SJCRH30 (cell line): ENCODE measurements around the gene SMIM22. TPM values are rescaled to one million over a fixed set of nuclear protein-coding genes. Genes with fewer than 3 reads are reported as not detected.

ENCODE experiments used
- DNase-seq, 2 experiments: peaks; one replicate each; pipeline ENCODE4 v3.0.0-alpha.2; 2015 to 2020
- H3K27ac ChIP-seq: fragments of 250-450 bp; sonication (Bioruptor Pico); 2 replicates; pipeline ENCODE4 v1.5.1; 2020; ENCODE audit warnings: mild to moderate bottlenecking, moderate library complexity
- H3K27me3 ChIP-seq: fragments of 250-450 bp; sonication (Bioruptor Pico); 2 replicates; pipeline ENCODE4 v1.5.1; 2020; ENCODE audit warnings: mild to moderate bottlenecking, moderate library complexity
- H3K36me3 ChIP-seq: fragments of 250-450 bp; sonication (Bioruptor Pico); 2 replicates; pipeline ENCODE4 v1.5.1; 2020; ENCODE audit warnings: mild to moderate bottlenecking, moderate library complexity
- H3K4me1 ChIP-seq: fragments of 250-450 bp; sonication (Bioruptor Pico); 2 replicates; pipeline ENCODE4 v1.5.1; 2020; ENCODE audit warnings: mild to moderate bottlenecking, moderate library complexity
- H3K4me3 ChIP-seq: fragments of 250-450 bp; sonication (Bioruptor Pico); 2 replicates; pipeline ENCODE4 v1.5.1; 2020; ENCODE audit warnings: mild to moderate bottlenecking, moderate library complexity
- H3K9me3 ChIP-seq: fragments of 250-450 bp; sonication (Bioruptor Pico); replicated peaks from 2 replicates; pipeline ENCODE4 v1.5.1; 2020; ENCODE audit warnings: mild to moderate bottlenecking, moderate library complexity
- total RNA-seq: library from RNA; depleted of rRNA; stranded (reverse); fragments of >200 nt; shearing (Covaris generic); gene quantifications from 2 replicates; pipeline ENCODE4 v1.2.3, GENCODE V29; 2014

SMIM22 gene
- total RNA-seq, 1 experiment from 2014 or later = not detected

- no peak overlapping the region for H3K27ac ChIP-seq
- no peaks in the 10 kb centered on the region for H3K27me3 ChIP-seq
- peaks cover 3% of the 10 kb centered on the region; the same call in 1 of the 2 replicates for H3K36me3 ChIP-seq
- no peak overlapping the region for H3K4me3 ChIP-seq
- no peaks in the 10 kb centered on the region for H3K9me3 ChIP-seq
- DNase-seq = no peak
- H3K4me1 ChIP-seq = no peaks in the 10 kb centered on the region
Observed at GRCh38 chr16:4763791-4764190, 31.4 kb upstream of the SMIM22 start.

GRCh38 chr16:4765511-4766474, 29.4 kb upstream of the SMIM22 start:
- peak overlapping the region; percentile 93 for H3K4me3 ChIP-seq
- no peaks in the 10 kb centered on the region for H3K27me3 ChIP-seq
- H3K36me3 ChIP-seq = peaks cover 3% of the 10 kb centered on the region; the same call in 1 of the 2 replicates
- no peak overlapping the region for H3K27ac ChIP-seq
- no peaks in the 10 kb centered on the region for H3K4me1 ChIP-seq
- no peaks in the 10 kb centered on the region for H3K9me3 ChIP-seq
- DNase-seq = no peak

- Histone ChIP-seq H3K36me3 (no peaks in the 10 kb centered on the region), H3K27ac (peak within 1 kb of the TSS; percentile 52), H3K4me3 (peak within 1 kb of the TSS; percentile 93), H3K9me3 (no peaks in the 10 kb centered on the region), H3K4me1 (peaks cover 4% of the 10 kb centered on the region; the same call in 1 of the 2 replicates), H3K27me3 (no peaks in the 10 kb centered on the region)
- DNase-seq = peak; percentile 96
Observed at GRCh38 chr16:4766875-4767628, 28.1 kb upstream of the SMIM22 start, which contains the start of gene ZNF500. TSS of gene ZNF500 (minus strand) at chr16:4767162. CDS start at chr16:4765978, 1,184 bp downstream.

- no peak for DNase-seq
- H3K27ac ChIP-seq = no peak overlapping the region
Observed at GRCh38 chr16:4767872-4768548, 27.2 kb upstream of the SMIM22 start.

GRCh38 chr16:4768549-4769305, 26.4 kb upstream of the SMIM22 start:
- no peaks in the 10 kb centered on the region for H3K36me3 ChIP-seq
- no peaks in the 10 kb centered on the region for H3K9me3 ChIP-seq
- H3K4me1 ChIP-seq = peaks cover 4% of the 10 kb centered on the region; the same call in 1 of the 2 replicates
- H3K4me3 ChIP-seq = peak overlapping the region; percentile 49
- DNase-seq = peak; percentile 95 to 96
- no peaks in the 10 kb centered on the region for H3K27me3 ChIP-seq
- no peak overlapping the region for H3K27ac ChIP-seq

More at GRCh38 chr16:4767872-4768548, 27.2 kb upstream of the SMIM22 start:
- H3K27me3 ChIP-seq = no peaks in the 10 kb centered on the region
- peaks cover 4% of the 10 kb centered on the region; the same call in 1 of the 2 replicates for H3K4me1 ChIP-seq
- H3K36me3 ChIP-seq = no peaks in the 10 kb centered on the region
- peak overlapping the region; percentile 49 for H3K4me3 ChIP-seq
- H3K9me3 ChIP-seq = no peaks in the 10 kb centered on the region

- Histone ChIP-seq H3K27me3 (no peaks in the 10 kb centered on the region), H3K9me3 (no peaks in the 10 kb centered on the region), H3K36me3 (no peaks in the 10 kb centered on the region), H3K4me3 (no peak overlapping the region), H3K4me1 (peaks cover 4% of the 10 kb centered on the region; the same call in 1 of the 2 replicates), H3K27ac (no peak overlapping the region)
- DNase-seq = no peak
Observed at GRCh38 chr16:4769306-4769638, 25.9 kb upstream of the SMIM22 start.

- Histone ChIP-seq H3K27ac (no peak overlapping the region), H3K9me3 (no peaks in the 10 kb centered on the region), H3K36me3 (no peaks in the 10 kb centered on the region), H3K4me3 (no peak overlapping the region), H3K4me1 (peaks cover 4% of the 10 kb centered on the region; the same call in 1 of the 2 replicates), H3K27me3 (no peaks in the 10 kb centered on the region)
- DNase-seq = peak; percentile 29 to 40
Observed at GRCh38 chr16:4771646-4772045, 23.5 kb upstream of the SMIM22 start.

- no peak for DNase-seq
- H3K27me3 ChIP-seq = no peaks in the 10 kb centered on the region
- no peaks in the 10 kb centered on the region for H3K9me3 ChIP-seq
- peaks cover 4% of the 10 kb centered on the region; the same call in 1 of the 2 replicates for H3K4me1 ChIP-seq
- H3K27ac ChIP-seq = no peak overlapping the region
- no peaks in the 10 kb centered on the region for H3K36me3 ChIP-seq
- no peak overlapping the region for H3K4me3 ChIP-seq
Observed at GRCh38 chr16:4772351-4772750, 22.8 kb upstream of the SMIM22 start.

- H3K9me3 ChIP-seq = no peaks in the 10 kb centered on the region
- H3K4me3 ChIP-seq = no peak overlapping the region
- H3K27me3 ChIP-seq = no peaks in the 10 kb centered on the region
- H3K27ac ChIP-seq = no peak overlapping the region
- no peaks in the 10 kb centered on the region for H3K36me3 ChIP-seq
- H3K4me1 ChIP-seq = peaks cover 4% of the 10 kb centered on the region; the same call in 1 of the 2 replicates
- DNase-seq = no peak
Observed at GRCh38 chr16:4775005-4775404, 20.2 kb upstream of the SMIM22 start.

GRCh38 chr16:4776141-4776705, 18.9 kb upstream of the SMIM22 start:
- Histone ChIP-seq H3K9me3 (no peaks in the 10 kb centered on the region), H3K36me3 (no peaks in the 10 kb centered on the region), H3K4me1 (peaks cover 4% of the 10 kb centered on the region; the same call in 1 of the 2 replicates), H3K4me3 (no peak overlapping the region), H3K27me3 (no peaks in the 10 kb centered on the region), H3K27ac (no peak overlapping the region)
- no peak for DNase-seq

- H3K36me3 ChIP-seq = no peaks in the 10 kb centered on the region
- no peaks in the 10 kb centered on the region for H3K9me3 ChIP-seq
- no peak for DNase-seq
- no peak overlapping the region for H3K4me3 ChIP-seq
- no peaks in the 10 kb centered on the region for H3K27me3 ChIP-seq
- H3K4me1 ChIP-seq = no peaks in the 10 kb centered on the region
- no peak overlapping the region for H3K27ac ChIP-seq
Observed at GRCh38 chr16:4777339-4778049, 17.7 kb upstream of the SMIM22 start.

- no peaks in the 10 kb centered on the region for H3K27me3 ChIP-seq
- no peak overlapping the region for H3K27ac ChIP-seq
- H3K4me3 ChIP-seq = no peak overlapping the region
- no peaks in the 10 kb centered on the region for H3K36me3 ChIP-seq
- no peaks in the 10 kb centered on the region for H3K9me3 ChIP-seq
- H3K4me1 ChIP-seq = no peaks in the 10 kb centered on the region
- no peak for DNase-seq
Observed at GRCh38 chr16:4778050-4778392, 17.1 kb upstream of the SMIM22 start.

- no peaks in the 10 kb centered on the region for H3K9me3 ChIP-seq
- H3K4me3 ChIP-seq = no peak overlapping the region
- no peak for DNase-seq
- no peaks in the 10 kb centered on the region for H3K4me1 ChIP-seq
- H3K27me3 ChIP-seq = no peaks in the 10 kb centered on the region
- no peak overlapping the region for H3K27ac ChIP-seq
- no peaks in the 10 kb centered on the region for H3K36me3 ChIP-seq
Observed at GRCh38 chr16:4780235-4780634, 14.9 kb upstream of the SMIM22 start.
